ENCODE measurements around the gene AMZ1. TPM values are rescaled to one million over a fixed set of nuclear protein-coding genes. Genes with fewer than 3 reads are reported as not detected.

Gene AMZ1
- total and polyA plus RNA-seq, 10 donors, result 0.20 to 3.4 (median 1.6) TPM

- Histone ChIP-seq H3K27me3 (replicated peaks in 1 of 7) (no peaks in the 10 kb centered on the region), H3K4me1 (no peaks in the 10 kb centered on the region), H3K9me3 (no peaks in the 10 kb centered on the region), H3K4me3 (no peak overlapping the region), H3K27ac (no peak overlapping the region), H3K36me3 (no peaks in the 10 kb centered on the region)
- TF ChIP-seq POLR2AphosphoS5 (IDR thresholded peaks at IDR 0.05) (no peak), POLR2A (IDR thresholded peaks at IDR 0.05) (no peak), CTCF (IDR thresholded peaks at IDR 0.05 in 8 of 11, conservative IDR thresholded peaks at IDR 0.05 in 3 of 11) (no peak)
- DNase-seq, result no peak
- WGBS, 5 donors, result 66 to 75% (median 72%) methylated on average over 5 of the region's 5 CpGs
- intact Hi-C loops (cut with DNase I; ENCODE audit: low total_unique reads), result no loop called here
Observed at GRCh38 chr7:2751086-2751485, 63.1 kb downstream of the AMZ1 start.

- no peak overlapping the region for H3K27ac ChIP-seq
- H3K36me3 ChIP-seq, result peaks cover 0 to 8% (median 0%) of the 10 kb centered on the region in 6 donors
- no peaks in the 10 kb centered on the region for H3K9me3 ChIP-seq
- TF ChIP-seq POLR2AphosphoS5 (IDR thresholded peaks at IDR 0.05) (no peak), CTCF (IDR thresholded peaks at IDR 0.05 in 8 of 11, conservative IDR thresholded peaks at IDR 0.05 in 3 of 11) (no peak), POLR2A (IDR thresholded peaks at IDR 0.05) (no peak)
- WGBS, 5 donors, result 86 to 100% (median 98%) methylated on average over 3 of the region's 3 CpGs
- DNase-seq, result no peak
- H3K27me3 ChIP-seq (replicated peaks in 1 of 7), result no peaks in the 10 kb centered on the region
- no peak overlapping the region for H3K4me3 ChIP-seq
- H3K4me1 ChIP-seq, result peaks cover 9 to 10% (median 10%) of the 10 kb centered on the region in 6 donors
- intact Hi-C loops (cut with DNase I; ENCODE audit: low total_unique reads), result no loop called here
Observed at GRCh38 chr7:2753148-2753547, 65.1 kb downstream of the AMZ1 start.

- TF ChIP-seq POLR2AphosphoS5 (IDR thresholded peaks at IDR 0.05), result no peak
- TF ChIP-seq POLR2A (IDR thresholded peaks at IDR 0.05), result no peak
- TF ChIP-seq CTCF (IDR thresholded peaks at IDR 0.05 in 8 of 11, conservative IDR thresholded peaks at IDR 0.05 in 3 of 11), result no peak
- Histone ChIP-seq H3K27ac (no peak overlapping the region), H3K4me1 (peaks cover 18 to 20% (median 20%) of the 10 kb centered on the region in 6 donors), H3K9me3 (no peaks in the 10 kb centered on the region), H3K27me3 (replicated peaks in 1 of 7) (no peaks in the 10 kb centered on the region), H3K4me3 (no peak overlapping the region), H3K36me3 (peaks cover 0 to 8% (median 0%) of the 10 kb centered on the region in 6 donors)
- 92 to 98% (median 94%) methylated on average over 5 of the region's 5 CpGs for WGBS, 5 donors
- no peak for DNase-seq
- intact Hi-C loops (cut with DNase I; ENCODE audit: low total_unique reads), result no loop called here
Observed at GRCh38 chr7:2754086-2754485, 66.1 kb downstream of the AMZ1 start.

GRCh38 chr7:2754912-2755311 is 66.9 kb downstream of the AMZ1 start:
- intact Hi-C loops (cut with DNase I; ENCODE audit: low total_unique reads), result no loop called here
- Histone ChIP-seq H3K27me3 (replicated peaks in 1 of 7) (no peaks in the 10 kb centered on the region), H3K9me3 (no peaks in the 10 kb centered on the region), H3K36me3 (peaks cover 0 to 8% (median 0%) of the 10 kb centered on the region in 6 donors), H3K4me1 (peaks cover 25 to 28% (median 28%) of the 10 kb centered on the region in 6 donors), H3K27ac (no peak overlapping the region), H3K4me3 (no peak overlapping the region)
- WGBS, 5 donors, result 96 to 98% (median 97%) methylated on average over 10 of the region's 10 CpGs
- TF ChIP-seq CTCF (IDR thresholded peaks at IDR 0.05 in 8 of 11, conservative IDR thresholded peaks at IDR 0.05 in 3 of 11) (no peak), POLR2AphosphoS5 (IDR thresholded peaks at IDR 0.05) (no peak), POLR2A (IDR thresholded peaks at IDR 0.05) (no peak)
- no peak for DNase-seq

Measured in spleen (tissue), 11 donors.